PFSK-1 (cell line): ENCODE data around the gene TOR2A.

Experiments
- REST ChIP-seq, 2 experiments: IDR thresholded peaks; 2 replicates each; pipeline versions ENCODE4 v1.6.1 to v1.8.0; 2011 to 2012; ENCODE audit warnings: low read depth in 2 of 2, low read length in 2 of 2, control low read depth in 1 of 2, inconsistent platforms in 1 of 2, mild to moderate bottlenecking in 1 of 2, moderate library complexity in 1 of 2; ENCODE audit not compliant: insufficient read depth in 1 of 2
- SIN3A ChIP-seq: IDR thresholded peaks from 2 replicates; pipeline ENCODE4 v1.6.1; 2012; ENCODE audit warnings: mild to moderate bottlenecking, low read length, moderate library complexity, borderline replicate concordance; ENCODE audit not compliant: insufficient read depth

- TF ChIP-seq SIN3A: no peak
- no peak for TF ChIP-seq REST (IDR thresholded peaks at IDR 0.05; ENCODE audit: insufficient read depth in 1 of 2, low read depth in 2 of 2, low read length in 2 of 2)
Measured at GRCh38 chr9:127697575-127697974, 37.5 kb downstream of the TOR2A start.
